Lower leg skin (tissue), 4 donors: ENCODE measurements around the gene CLSTN2. TPM values are rescaled to one million over a fixed set of nuclear protein-coding genes. Genes with fewer than 3 reads are reported as not detected.

Source experiments
- DNase-seq, 2 donors: peaks; one replicate each; pipeline ENCODE4 v3.0.0-alpha.2; 2019; ENCODE audit warnings: low spot score in 2 of 2
- H3K4me3 ChIP-seq: fragments of 200-600 bp; sonication (generic); 2 replicates; pipeline ENCODE4 v1.5.1; 2017; ENCODE audit warnings: mild to moderate bottlenecking, low read depth; ENCODE audit not compliant: poor library complexity, severe bottlenecking
- POLR2A ChIP-seq, 2 donors: fragments of 450-650 bp; IDR thresholded peaks; one replicate each; pipeline ENCODE4 v1.6.1; 2016 to 2017; ENCODE audit warnings: antibody characterized with exemption in 2 of 2, mild to moderate bottlenecking in 1 of 2, moderate library complexity in 1 of 2
- WGBS, 2 donors: methylation state at CpG; one replicate each; pipeline ENCODE4 v1.1.5; 2018; 5-methylcytosine and 5-hydroxymethylcytosine counted together
- intact Hi-C: fragments of 100-400 bp; cut with DNase I; formaldehyde crosslinking; loops from one replicate; pipeline ENCODE4 v1.15.0; 2023; ENCODE audit warnings: low total_unique reads
- total RNA-seq, 4 donors: library from RNA; depleted of rRNA; stranded (reverse); fragments of >200 nt; gene quantifications; one replicate each; pipeline ENCODE4 v1.1.0, GENCODE V29; 2016
- TF ChIP-seq, protein P1 (sequence below), 3 donors: fragments of 450-650 bp; IDR thresholded peaks; one replicate each; pipeline ENCODE4 v1.5.1; 2016; ENCODE audit warnings: antibody characterized with exemption in 3 of 3, mild to moderate bottlenecking in 3 of 3, moderate library complexity in 2 of 3

CLSTN2 gene
- total RNA-seq, 4 donors from 2014 or later: 3.1 to 7.9 (median 4.7) TPM

DNA sequence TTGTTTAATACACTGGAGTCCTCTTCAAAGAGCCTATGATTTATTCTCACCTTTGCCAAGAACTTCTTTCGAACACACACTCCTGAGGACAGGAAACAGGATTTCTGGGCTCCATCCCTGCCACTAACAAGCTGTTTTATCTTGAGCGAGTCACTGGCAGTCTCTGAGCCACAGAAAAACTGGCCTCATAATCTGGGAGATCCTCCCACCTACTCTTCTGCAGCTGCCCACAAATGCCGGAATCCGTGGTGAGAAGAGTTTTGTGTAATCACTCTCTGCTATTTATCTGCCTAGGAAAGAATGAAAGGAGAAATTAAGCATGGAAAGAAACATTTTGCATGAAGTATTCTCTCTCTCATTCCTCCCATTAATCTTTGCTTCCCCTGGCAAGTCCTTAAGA lies 570.9 kb downstream of the CLSTN2 start:
- intact Hi-C loops: no loop called here

DNA sequence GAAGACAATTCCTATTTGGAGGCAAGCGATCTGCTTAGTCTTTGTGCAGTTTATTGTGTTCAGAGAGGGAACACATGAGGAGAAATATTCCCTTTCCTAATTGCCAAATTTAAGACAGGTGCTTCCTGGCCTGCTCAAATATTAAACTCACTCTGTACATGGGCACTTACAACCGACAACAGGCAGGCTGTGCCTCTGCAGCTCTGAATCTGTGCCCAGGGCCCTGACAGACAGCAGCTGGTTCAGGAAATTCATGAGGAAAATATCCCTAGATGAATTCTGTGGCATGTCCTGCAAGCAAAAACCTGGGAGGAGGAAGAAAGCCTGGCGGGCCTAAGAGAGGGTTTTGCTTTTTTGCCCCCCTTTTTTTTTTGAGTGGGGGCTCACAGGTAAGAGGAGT lies 573.6 kb downstream of the CLSTN2 start:
- H3K4me3 ChIP-seq: no peak overlapping the region
- intact Hi-C loops: no loop called here
- TF ChIP-seq, protein P1, sequence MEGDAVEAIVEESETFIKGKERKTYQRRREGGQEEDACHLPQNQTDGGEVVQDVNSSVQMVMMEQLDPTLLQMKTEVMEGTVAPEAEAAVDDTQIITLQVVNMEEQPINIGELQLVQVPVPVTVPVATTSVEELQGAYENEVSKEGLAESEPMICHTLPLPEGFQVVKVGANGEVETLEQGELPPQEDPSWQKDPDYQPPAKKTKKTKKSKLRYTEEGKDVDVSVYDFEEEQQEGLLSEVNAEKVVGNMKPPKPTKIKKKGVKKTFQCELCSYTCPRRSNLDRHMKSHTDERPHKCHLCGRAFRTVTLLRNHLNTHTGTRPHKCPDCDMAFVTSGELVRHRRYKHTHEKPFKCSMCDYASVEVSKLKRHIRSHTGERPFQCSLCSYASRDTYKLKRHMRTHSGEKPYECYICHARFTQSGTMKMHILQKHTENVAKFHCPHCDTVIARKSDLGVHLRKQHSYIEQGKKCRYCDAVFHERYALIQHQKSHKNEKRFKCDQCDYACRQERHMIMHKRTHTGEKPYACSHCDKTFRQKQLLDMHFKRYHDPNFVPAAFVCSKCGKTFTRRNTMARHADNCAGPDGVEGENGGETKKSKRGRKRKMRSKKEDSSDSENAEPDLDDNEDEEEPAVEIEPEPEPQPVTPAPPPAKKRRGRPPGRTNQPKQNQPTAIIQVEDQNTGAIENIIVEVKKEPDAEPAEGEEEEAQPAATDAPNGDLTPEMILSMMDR (IDR thresholded peaks at IDR 0.05): no peak
- no peak for TF ChIP-seq POLR2A (IDR thresholded peaks at IDR 0.05)
- no peak for DNase-seq
- whole genome bisulfite sequencing, 2 donors: 49 to 64% methylated on average over 3 of the region's 3 CpGs

More for the DNA sequence above, 570.9 kb downstream of the CLSTN2 start:
- H3K4me3 ChIP-seq: no peak overlapping the region
- DNase-seq: no peak
- TF ChIP-seq POLR2A (IDR thresholded peaks at IDR 0.05): no peak
- TF ChIP-seq, protein P1 (IDR thresholded peaks at IDR 0.05): no peak
- WGBS, 2 donors: 66 to 75% methylated on average over 4 of the region's 4 CpGs

DNA sequence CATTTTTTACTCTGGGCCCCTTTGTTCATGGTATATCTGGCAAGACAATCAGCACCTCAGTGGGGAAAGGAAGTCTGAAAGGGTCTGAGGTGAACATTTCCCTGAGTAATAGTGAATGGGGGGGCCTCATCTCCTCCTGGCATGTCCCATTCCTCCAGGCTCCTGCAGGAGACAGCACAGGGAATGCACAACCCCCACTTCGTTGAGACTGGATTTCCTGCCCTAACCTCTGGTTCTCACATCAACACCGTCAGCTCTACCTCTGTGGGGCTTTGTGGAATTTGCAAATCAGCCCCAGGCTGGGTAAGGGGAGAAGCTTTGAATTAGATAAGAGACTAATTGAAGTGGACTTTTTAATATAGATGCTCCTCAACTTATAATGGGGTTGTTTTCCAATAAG lies 574.5 kb downstream of the CLSTN2 start:
- 46 to 60% methylated on average over 2 of the region's 2 CpGs for WGBS, 2 donors
- intact Hi-C loops: no loop called here
- DNase-seq: no peak
- H3K4me3 ChIP-seq: no peak overlapping the region
- TF ChIP-seq, protein P1 (IDR thresholded peaks at IDR 0.05): no peak
- no peak for TF ChIP-seq POLR2A (IDR thresholded peaks at IDR 0.05)

DNA sequence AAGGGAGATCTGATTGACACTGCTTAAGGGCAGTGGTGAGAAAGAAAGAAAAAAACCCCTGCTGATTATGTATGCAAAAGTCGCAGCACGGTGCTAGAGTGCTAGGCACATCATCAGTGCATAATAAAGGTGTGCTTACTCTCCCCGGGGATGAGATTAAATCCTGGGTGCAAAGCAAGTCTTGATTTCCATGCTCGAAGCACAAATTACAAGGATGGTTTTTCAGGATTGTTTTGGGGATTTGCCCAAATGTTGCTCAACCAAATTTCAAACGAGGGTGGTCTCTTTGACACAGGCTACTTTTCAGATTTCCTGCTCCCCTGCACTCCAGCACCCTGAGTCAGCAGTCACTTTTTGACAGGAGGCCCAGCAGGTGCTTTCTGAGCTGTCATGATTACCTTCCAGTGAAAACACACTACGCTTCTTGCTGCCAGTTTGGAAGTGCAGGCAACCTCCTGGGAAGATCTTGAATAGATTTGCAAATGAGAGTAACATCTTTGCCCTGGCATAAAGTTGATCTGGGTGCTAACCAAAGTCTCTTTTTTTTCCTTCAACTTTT lies 575.4 kb downstream of the CLSTN2 start:
- TF ChIP-seq, protein P1 (IDR thresholded peaks at IDR 0.05): no peak
- TF ChIP-seq POLR2A (IDR thresholded peaks at IDR 0.05): no peak
- H3K4me3 ChIP-seq: no peak overlapping the region
- intact Hi-C loops: no loop called here
- no peak for DNase-seq
- 15 to 19% methylated on average over 6 of the region's 6 CpGs for WGBS, 2 donors

DNA sequence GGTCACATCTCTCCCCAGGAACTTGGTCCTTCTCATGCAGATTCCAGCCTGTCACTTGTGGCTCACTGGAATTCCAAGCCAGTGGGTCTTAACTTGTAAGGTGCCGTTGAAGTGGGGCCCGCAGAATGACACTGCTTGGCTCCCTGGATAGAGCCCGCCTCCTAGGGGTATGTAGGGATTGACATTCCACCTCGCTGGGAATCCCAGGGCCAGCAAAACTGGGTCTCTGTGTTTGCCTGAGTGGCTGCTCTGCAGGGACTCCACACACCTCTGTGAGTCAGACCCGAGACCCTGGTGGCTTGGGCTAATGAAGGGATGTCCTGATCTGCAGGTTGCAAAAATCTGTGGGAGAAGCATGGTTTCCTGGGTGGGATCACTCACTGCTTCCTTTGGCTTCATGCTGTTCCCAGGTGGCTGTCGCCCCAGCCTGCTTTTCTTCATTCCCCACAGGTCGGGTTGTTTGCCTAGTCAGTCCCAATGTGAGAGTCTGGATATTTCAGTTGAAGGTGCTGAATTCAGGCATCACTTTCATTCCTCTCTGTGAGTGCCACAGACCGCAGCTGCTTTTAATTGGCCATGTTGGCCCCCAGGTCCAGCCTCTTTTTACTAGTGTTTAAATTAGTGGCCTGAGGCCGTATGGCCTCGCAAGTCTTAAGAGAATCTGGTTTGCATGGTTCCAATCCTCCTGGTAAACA lies 586.9 kb downstream of the CLSTN2 start:
- WGBS, 2 donors: 70 to 75% methylated on average over 8 to 10 of the region's 10 CpGs
- TF ChIP-seq, protein P1 (IDR thresholded peaks at IDR 0.05): no peak
- no peak for TF ChIP-seq POLR2A (IDR thresholded peaks at IDR 0.05)
- intact Hi-C loops: no loop called here
- no peak for DNase-seq
- no peak overlapping the region for H3K4me3 ChIP-seq
